Tibial nerve (tissue), 4 donors: ENCODE data around the gene RNF2. TPM values are rescaled to one million over a fixed set of nuclear protein-coding genes. Genes with fewer than 3 reads are reported as not detected.

ENCODE experiments used
- DNase-seq, 2 donors: peaks; one replicate each; pipeline ENCODE4 v3.0.0-alpha.2; 2019; ENCODE audit warnings: low spot score in 2 of 2
- H3K27ac ChIP-seq, 4 donors: fragments of 200-600 bp; sonication (generic) in 3 of 4; one replicate each; pipeline ENCODE4 v1.5.1; 2017 to 2019; ENCODE audit warnings: mild to moderate bottlenecking in 1 of 4
- H3K27me3 ChIP-seq, 2 donors: fragments of 200-600 bp; sonication (generic) in 1 of 2; one replicate each; pipeline versions ENCODE4 v1.5.1 to v1.6.0; 2017 to 2019
- H3K36me3 ChIP-seq, 3 donors: fragments of 200-600 bp; sonication (generic); one replicate each; pipeline ENCODE4 v1.5.1; 2018 to 2019
- H3K4me1 ChIP-seq, 4 donors: fragments of 200-600 bp; sonication (generic) in 3 of 4; one replicate each; pipeline ENCODE4 v1.5.1; 2017 to 2019
- H3K4me3 ChIP-seq, 4 donors: fragments of 200-600 bp; sonication (generic) in 3 of 4; one replicate each; pipeline ENCODE4 v1.5.1; 2017 to 2019; ENCODE audit warnings: mild to moderate bottlenecking in 1 of 4, moderate library complexity in 1 of 4
- H3K9me3 ChIP-seq, 4 donors: fragments of 200-600 bp; sonication (generic) in 3 of 4; one replicate each; pipeline ENCODE4 v1.5.1; 2017 to 2019
- CTCF ChIP-seq, 5 experiments: fragments of 200-600 bp in 3 of 5; fragments of 450-650 bp in 2 of 5; sonication (generic) in 3 of 5; IDR thresholded peaks; one replicate each; pipeline ENCODE4 v1.5.1; 2016 to 2019; ENCODE audit warnings: antibody characterized with exemption in 5 of 5, mild to moderate bottlenecking in 3 of 5, moderate library complexity in 2 of 5
- EP300 ChIP-seq, 2 donors: sonication (generic); formaldehyde crosslinking; IDR thresholded peaks; one replicate each; pipeline ENCODE4 v1.6.1; 2017; ENCODE audit warnings: antibody characterized with exemption in 2 of 2, mild to moderate bottlenecking in 1 of 2
- POLR2A ChIP-seq, 2 donors: fragments of 450-650 bp; IDR thresholded peaks; one replicate each; pipeline ENCODE4 v1.6.1; 2017; ENCODE audit warnings: antibody characterized with exemption in 2 of 2, mild to moderate bottlenecking in 2 of 2, moderate library complexity in 2 of 2
- WGBS, 2 donors: methylation state at CpG; one replicate each; pipeline ENCODE4 v1.1.5; 2018; 5-methylcytosine and 5-hydroxymethylcytosine counted together
- total RNA-seq, 4 donors: library from RNA; depleted of rRNA; stranded (reverse); fragments of >200 nt; gene quantifications; one replicate each; pipeline ENCODE4 v1.1.0, GENCODE V29; 2016

Gene RNF2
- total RNA-seq, 4 donors from 2014 or later = 11.1 to 18.9 (median 15.3) TPM

- WGBS, 2 donors = 89 to 91% methylated on average over 3 of the region's 3 CpGs
- peaks cover 0 to 14% (median 3%) of the 10 kb centered on the region in 3 donors for H3K36me3 ChIP-seq
- H3K4me3 ChIP-seq = no peak overlapping the region
- TF ChIP-seq EP300 (IDR thresholded peaks at IDR 0.05) = no peak
- H3K27ac ChIP-seq = no peak overlapping the region
- no peaks in the 10 kb centered on the region for H3K4me1 ChIP-seq
- H3K27me3 ChIP-seq = no peaks in the 10 kb centered on the region
- no peak for DNase-seq
- H3K9me3 ChIP-seq = peaks cover 0 to 38% (median 7%) of the 10 kb centered on the region in 4 donors
Observed at GRCh38 chr1:185105121-185105520, 59.8 kb downstream of the RNF2 start.

GRCh38 chr1:185108321-185108720, 63.0 kb downstream of the RNF2 start:
- DNase-seq = no peak
- TF ChIP-seq EP300 (IDR thresholded peaks at IDR 0.05) (no peak), CTCF (IDR thresholded peaks at IDR 0.05) (no peak), POLR2A (IDR thresholded peaks at IDR 0.05) (no peak)
- Histone ChIP-seq H3K4me3 (no peak overlapping the region), H3K36me3 (peaks cover 0 to 8% (median 3%) of the 10 kb centered on the region in 3 donors), H3K27ac (no peak overlapping the region), H3K9me3 (peaks cover 0 to 40% (median 7%) of the 10 kb centered on the region in 4 donors), H3K4me1 (no peaks in the 10 kb centered on the region), H3K27me3 (no peaks in the 10 kb centered on the region)

GRCh38 chr1:185110145-185110544, 64.8 kb downstream of the RNF2 start:
- no peak for DNase-seq
- Histone ChIP-seq H3K27ac (no peak overlapping the region), H3K36me3 (no peaks in the 10 kb centered on the region), H3K4me3 (no peak overlapping the region), H3K4me1 (no peaks in the 10 kb centered on the region), H3K27me3 (no peaks in the 10 kb centered on the region), H3K9me3 (peaks cover 0 to 40% (median 7%) of the 10 kb centered on the region in 4 donors)
- TF ChIP-seq CTCF (IDR thresholded peaks at IDR 0.05) (no peak), EP300 (IDR thresholded peaks at IDR 0.05) (no peak)

GRCh38 chr1:185111873-185112272, 66.5 kb downstream of the RNF2 start:
- Histone ChIP-seq H3K36me3 (no peaks in the 10 kb centered on the region), H3K4me3 (no peak overlapping the region), H3K27me3 (no peaks in the 10 kb centered on the region), H3K4me1 (no peaks in the 10 kb centered on the region), H3K9me3 (peaks cover 0 to 33% (median 7%) of the 10 kb centered on the region in 4 donors), H3K27ac (no peak overlapping the region)
- TF ChIP-seq EP300 (IDR thresholded peaks at IDR 0.05) = no peak
- TF ChIP-seq CTCF (IDR thresholded peaks at IDR 0.05) = no peak
- TF ChIP-seq POLR2A (IDR thresholded peaks at IDR 0.05) = no peak
- DNase-seq = no peak

GRCh38 chr1:185112356-185112755, 67.0 kb downstream of the RNF2 start:
- Histone ChIP-seq H3K27me3 (no peaks in the 10 kb centered on the region), H3K27ac (no peak overlapping the region), H3K4me1 (no peaks in the 10 kb centered on the region), H3K36me3 (no peaks in the 10 kb centered on the region), H3K4me3 (no peak overlapping the region), H3K9me3 (peaks cover 0 to 29% (median 6%) of the 10 kb centered on the region in 4 donors)
- no peak for DNase-seq
- WGBS, 2 donors = 75 to 80% methylated on average over 2 of the region's 2 CpGs
- no peak for TF ChIP-seq EP300 (IDR thresholded peaks at IDR 0.05)
- no peak for TF ChIP-seq POLR2A (IDR thresholded peaks at IDR 0.05)

- Histone ChIP-seq H3K9me3 (peaks cover 0 to 13% (median 2%) of the 10 kb centered on the region in 4 donors), H3K27me3 (no peaks in the 10 kb centered on the region), H3K27ac (no peak overlapping the region), H3K36me3 (peaks cover 0 to 96% (median 1%) of the 10 kb centered on the region in 3 donors), H3K4me1 (no peaks in the 10 kb centered on the region), H3K4me3 (no peak overlapping the region)
- WGBS, 2 donors = 72 to 74% methylated on average over 2 of the region's 2 CpGs
- TF ChIP-seq CTCF (IDR thresholded peaks at IDR 0.05) (no peak), EP300 (IDR thresholded peaks at IDR 0.05) (no peak), POLR2A (IDR thresholded peaks at IDR 0.05) (no peak)
- DNase-seq = no peak
Observed at GRCh38 chr1:185129708-185130107, 84.3 kb downstream of the RNF2 start.
